A549 (cell line): ENCODE results near the gene KRTAP5-8. TPM values are rescaled to one million over a fixed set of nuclear protein-coding genes. Genes with fewer than 3 reads are reported as not detected.

Experiments used
- ATAC-seq, 2 experiments: fragments of 200-7000 bp in 1 of 2; fragments of >200 bp in 1 of 2; cut with Nextera tagmentation in 1 of 2; cut with Tn5 transposase in 1 of 2; 3 replicates each; pipeline versions ENCODE4 v1.8.0 to v1.9.1; 2018 to 2020; ENCODE audit warnings: mild to moderate bottlenecking in 1 of 2, moderate library complexity in 1 of 2
- CTCF ChIA-PET: fragments of 300-600 bp; sonication (Branson Sonifier 250); formaldehyde crosslinking; extraction: SDS; loops from one replicate; lab custom pipeline; 2021; ENCODE audit warnings: antibody characterized with exemption, inconsistent platforms; lab: Yijun Ruan, JAX
- POLR2A ChIA-PET: fragments of 350-600 bp; formaldehyde crosslinking; extraction: SDS; loops from one replicate; lab custom pipeline; 2021; ENCODE audit warnings: antibody characterized with exemption, inconsistent platforms; lab: Yijun Ruan, JAX
- DNase-seq, 2 experiments: peaks; one replicate each; pipeline versions ENCODE4 v3.0.0 to v3.0.0-alpha.2; 2011 to 2016; ENCODE audit warnings: low read depth in 1 of 2, low spot score in 1 of 2
- FAIRE-seq: peaks from 2 replicates; lab custom pipeline; 2011; peaks lifted over from hg19 to GRCh38; lab: Jason Lieb, UNC
- H3K27ac ChIP-seq, 2 experiments: fragments of >200 bp; sonication (Bioruptor Twin); formaldehyde crosslinking; 3 replicates each; pipeline ENCODE4 v1.5.1; 2016 to 2017
- H3K4me1 ChIP-seq: fragments of >200 bp; sonication (Bioruptor Twin); formaldehyde crosslinking; 3 replicates; pipeline ENCODE4 v1.6.1; 2016
- H3K4me2 ChIP-seq: fragments of >200 bp; sonication (Bioruptor Twin); formaldehyde crosslinking; 3 replicates; pipeline ENCODE4 v1.6.1; 2016
- H3K4me3 ChIP-seq: fragments of >200 bp; sonication (Bioruptor Twin); formaldehyde crosslinking; 3 replicates; pipeline ENCODE4 v1.5.1; 2016
- H3K9me3 ChIP-seq: fragments of >200 bp; sonication (Bioruptor Twin); formaldehyde crosslinking; 3 replicates; pipeline ENCODE4 v1.6.1; 2016
- CBX2 ChIP-seq: fragments of 200-600 bp; sonication (generic); IDR thresholded peaks from 2 replicates; pipeline ENCODE4 v1.6.1; 2016; ENCODE audit warnings: low read depth, mild to moderate bottlenecking, borderline replicate concordance
- CBX8 ChIP-seq: fragments of 200-600 bp; sonication (generic); IDR thresholded peaks from 2 replicates; pipeline ENCODE4 v1.6.1; 2016
- CEBPB ChIP-seq, 2 experiments: fragments of >200 bp in 1 of 2; sonication (Bioruptor Twin) in 1 of 2; formaldehyde crosslinking in 1 of 2; IDR thresholded peaks; 2 replicates each; pipeline ENCODE4 v1.6.1; 2012 to 2016
- CHD4 ChIP-seq: fragments of 200-600 bp; sonication (generic); IDR thresholded peaks from 2 replicates; pipeline ENCODE4 v1.6.1; 2016; ENCODE audit warnings: antibody characterized with exemption, mild to moderate bottlenecking, borderline replicate concordance
- CTCF ChIP-seq: fragments of >200 bp; sonication (Bioruptor Twin); formaldehyde crosslinking; IDR thresholded peaks from 3 replicates; pipeline ENCODE4 v1.5.1; 2016
- EHF ChIP-seq: fragments of 250-450 bp; sonication (Bioruptor Pico); IDR thresholded peaks from 2 replicates; pipeline ENCODE4 v1.5.0; 2020; ENCODE audit warnings: mild to moderate bottlenecking
- EHMT2 ChIP-seq: fragments of 200-600 bp; sonication (generic); IDR thresholded peaks from 2 replicates; pipeline ENCODE4 v1.6.1; 2016; ENCODE audit warnings: antibody characterized with exemption, low read depth, mild to moderate bottlenecking, moderate library complexity
- ELK1 ChIP-seq: fragments of 150-350 bp; IDR thresholded peaks from 2 replicates; pipeline ENCODE4 v1.6.1; 2014; ENCODE audit warnings: low read depth, mild to moderate bottlenecking, low read length
- FOSB ChIP-seq: fragments of 250-450 bp; sonication (Bioruptor Pico); IDR thresholded peaks from 2 replicates; pipeline ENCODE4 v1.5.0; 2020; ENCODE audit warnings: mild to moderate bottlenecking, moderate library complexity
- FOXS1 ChIP-seq: fragments of 250-450 bp; sonication (Bioruptor Pico); IDR thresholded peaks from 2 replicates; pipeline ENCODE4 v1.5.0; 2020; ENCODE audit warnings: mild to moderate bottlenecking, moderate library complexity
- HEYL ChIP-seq: fragments of 250-450 bp; sonication (Bioruptor Pico); IDR thresholded peaks from 2 replicates; pipeline ENCODE4 v1.8.0; 2021; ENCODE audit warnings: mild to moderate bottlenecking, moderate library complexity
- KDM1A ChIP-seq: fragments of 200-600 bp; sonication (generic); IDR thresholded peaks from 2 replicates; pipeline ENCODE4 v1.6.1; 2016; ENCODE audit warnings: low read depth, mild to moderate bottlenecking
- MAX ChIP-seq: IDR thresholded peaks from 2 replicates; pipeline ENCODE4 v1.6.1; 2012
- MYC ChIP-seq: IDR thresholded peaks from 2 replicates; pipeline ENCODE4 v1.6.1; 2012; ENCODE audit warnings: mild to moderate bottlenecking, inconsistent platforms, low read length, improper control_type of control experiment, borderline replicate concordance
- NFE2L2 ChIP-seq: fragments of 150-350 bp; conservative IDR thresholded peaks from 2 replicates; pipeline ENCODE4 v1.6.1; 2014; ENCODE audit warnings: low read length
- NPAS2 ChIP-seq: fragments of 250-450 bp; sonication (Bioruptor Pico); IDR thresholded peaks from 2 replicates; pipeline ENCODE4 v1.8.0; 2022; ENCODE audit warnings: mild to moderate bottlenecking, moderate library complexity, borderline replicate concordance
- NR3C1 ChIP-seq: fragments of >200 bp; sonication (Bioruptor Twin); formaldehyde crosslinking; IDR thresholded peaks from 3 replicates; pipeline ENCODE4 v1.6.1; 2017
- POLR2AphosphoS2 ChIP-seq: conservative IDR thresholded peaks from 2 replicates; pipeline ENCODE4 v1.6.1; 2012; ENCODE audit warnings: low read length, improper control_type of control experiment, inconsistent platforms
- RFX5 ChIP-seq: fragments of 450-650 bp; IDR thresholded peaks from 2 replicates; pipeline ENCODE4 v1.7.1; 2014; ENCODE audit warnings: antibody characterized with exemption, mild to moderate bottlenecking, moderate library complexity
- SMC3 ChIP-seq: fragments of >200 bp; sonication (Bioruptor Twin); formaldehyde crosslinking; IDR thresholded peaks from 3 replicates; pipeline ENCODE4 v1.6.1; 2018; ENCODE audit warnings: inconsistent platforms
- TP53 ChIP-seq: fragments of 250-450 bp; sonication (Bioruptor Pico); IDR thresholded peaks from 2 replicates; pipeline ENCODE4 v1.5.0; 2021; ENCODE audit warnings: mild to moderate bottlenecking, moderate library complexity
- USF2 ChIP-seq: fragments of 450-650 bp; IDR thresholded peaks from 2 replicates; pipeline ENCODE4 v1.6.1; 2014; ENCODE audit warnings: antibody characterized with exemption
- ZNF302 ChIP-seq: fragments of 250-450 bp; sonication (Bioruptor Pico); IDR thresholded peaks from 2 replicates; pipeline ENCODE4 v1.9.0; 2021; ENCODE audit warnings: inconsistent platforms, mild to moderate bottlenecking, moderate library complexity
- ZSCAN20 ChIP-seq: fragments of 250-450 bp; sonication (Bioruptor Pico); IDR thresholded peaks from 2 replicates; pipeline ENCODE4 v1.8.0; 2022; ENCODE audit warnings: mild to moderate bottlenecking, moderate library complexity
- WGBS: methylation state at CpG from one replicate; pipeline ENCODE4 v1.1.6; 2017; ENCODE audit errors: missing lambda C conversion rate; 5-methylcytosine and 5-hydroxymethylcytosine counted together
- polyA plus RNA-seq, 4 experiments: library from polyadenylated mRNA; depleted of rRNA in 3 of 4; stranded (reverse); fragments of >200 nt; fragmentation: RNase III in 1 of 4; extraction: RNeasy Plus Mini Kit Qiagen cat#74134 plus additional on column Dnase treatment in 1 of 4; gene quantifications; 2 replicates in 3 of 4; 3 replicates in 1 of 4; pipeline ENCODE4 v1.2.3, GENCODE V29; 2011 to 2017

KRTAP5-8 gene
- polyA plus RNA-seq, 2 of the 4 experiments (the other 2 are of a cell fraction): not detected

GRCh38 chr11:71542879-71543777 lies 5.3 kb downstream of the KRTAP5-8 start:
- no peak for DNase-seq
- Histone ChIP-seq H3K9me3 (peaks cover 2% of the 10 kb centered on the region; the same call in 1 of the 3 replicates), H3K4me3 (no peak overlapping the region), H3K4me2 (no peak overlapping the region), H3K4me1 (no peaks in the 10 kb centered on the region), H3K27ac (no peak overlapping the region)
- FAIRE-seq: no peak
- WGBS: 49% methylated on average over 15 of the region's 15 CpGs
- ChIA-PET POLR2A (no interaction called here), CTCF (interaction anchor here (0.7 kb wide), 1 partner anchor 452 kb away, joined by 3 read pairs; no protein-coding TSS in a partner anchor)
- no peak for TF ChIP-seq CTCF
- TF ChIP-seq SMC3: no peak
- no peak for TF ChIP-seq TP53 (CRISPR knock-in tag)
- TF ChIP-seq CEBPB (IDR thresholded peaks at IDR 0.05): no peak
- no peak for TF ChIP-seq NPAS2 (CRISPR knock-in tag)
- TF ChIP-seq MYC: no peak
- no peak for TF ChIP-seq POLR2AphosphoS2
- no peak for TF ChIP-seq RFX5
- no peak for TF ChIP-seq MAX
- TF ChIP-seq CBX2: no peak
- TF ChIP-seq EHMT2: no peak
- no peak for TF ChIP-seq FOXS1 (CRISPR knock-in tag)
- no peak for TF ChIP-seq FOSB
- no peak for TF ChIP-seq ELK1
- no peak for TF ChIP-seq NR3C1
- TF ChIP-seq CBX8: no peak
- no peak for TF ChIP-seq NFE2L2
- TF ChIP-seq CHD4: no peak
- TF ChIP-seq EHF: no peak
- peak in 1 of 2 experiments; percentile 38; a peak in 2 of 6 replicates for ATAC-seq

GRCh38 chr11:71543866-71544265 lies 6.0 kb downstream of the KRTAP5-8 start:
- H3K4me2 ChIP-seq: no peak overlapping the region
- ChIA-PET CTCF (no interaction called here), POLR2A (no interaction called here)
- FAIRE-seq (no peak), DNase-seq (no peak), ATAC-seq (no peak)
- TF ChIP-seq HEYL (CRISPR knock-in tag): no peak
- no peak for TF ChIP-seq KDM1A
- no peak for TF ChIP-seq USF2
- TF ChIP-seq ZNF302 (CRISPR knock-in tag): no peak
- TF ChIP-seq ZSCAN20 (CRISPR knock-in tag): no peak
- TF ChIP-seq CEBPB (IDR thresholded peaks at IDR 0.05): no peak
- H3K9me3 ChIP-seq: peaks cover 2% of the 10 kb centered on the region; the same call in 1 of the 3 replicates
- 68% methylated on average over 8 of the region's 8 CpGs for WGBS
- no peak overlapping the region for H3K4me3 ChIP-seq
- H3K27ac ChIP-seq: no peak overlapping the region
- H3K4me1 ChIP-seq: no peaks in the 10 kb centered on the region
